HepG2 (cell line): Measurements from ENCODE around the gene CENPO. TPM values are rescaled to one million over a fixed set of nuclear protein-coding genes. Genes with fewer than 3 reads are reported as not detected.

ENCODE experiments used
- ADNP ChIP-seq: sonication (generic); formaldehyde crosslinking; IDR thresholded peaks from 2 replicates; pipeline ENCODE4 v1.4.0; 2020; ENCODE audit warnings: missing genetic modification reagents
- ATAD3A ChIP-seq: sonication (generic); formaldehyde crosslinking; IDR thresholded peaks from 2 replicates; pipeline ENCODE4 v1.4.0; 2020; ENCODE audit warnings: missing genetic modification reagents
- BORCS8-MEF2B ChIP-seq: sonication (generic); formaldehyde crosslinking; IDR thresholded peaks from 2 replicates; pipeline ENCODE4 v1.8.0; 2022; ENCODE audit warnings: mild to moderate bottlenecking, missing genetic modification reagents
- HMGA1 ChIP-seq: sonication (generic); formaldehyde crosslinking; conservative IDR thresholded peaks from 2 replicates; pipeline ENCODE4 v1.4.0; 2020; ENCODE audit warnings: missing genetic modification reagents
- HOMEZ ChIP-seq: IDR thresholded peaks from 2 replicates; pipeline ENCODE4 v1.6.1; 2016; ENCODE audit warnings: low read depth
- HOXA5 ChIP-seq: sonication (generic); formaldehyde crosslinking; IDR thresholded peaks from 2 replicates; pipeline ENCODE4 v1.4.0; 2020; ENCODE audit warnings: missing genetic modification reagents
- MATR3 ChIP-seq: sonication (generic); formaldehyde crosslinking; IDR thresholded peaks from 2 replicates; pipeline ENCODE4 v1.4.0; 2020; ENCODE audit warnings: missing genetic modification reagents
- MXD1 ChIP-seq: sonication (generic); formaldehyde crosslinking; IDR thresholded peaks from 2 replicates; pipeline ENCODE4 v1.4.0; 2020; ENCODE audit warnings: mild to moderate bottlenecking, missing genetic modification reagents
- PRMT3 ChIP-seq: sonication (generic); formaldehyde crosslinking; IDR thresholded peaks from 2 replicates; pipeline ENCODE4 v1.8.1; 2022; ENCODE audit warnings: low read depth, mild to moderate bottlenecking, moderate library complexity, missing genetic modification reagents, borderline replicate concordance
- RARG ChIP-seq: sonication (generic); formaldehyde crosslinking; IDR thresholded peaks from 2 replicates; pipeline ENCODE4 v1.4.0; 2020; ENCODE audit warnings: low read depth, mild to moderate bottlenecking, missing genetic modification reagents
- RBM39 ChIP-seq: fragments of 200-400 bp; formaldehyde crosslinking; IDR thresholded peaks from one replicate; pipeline ENCODE4 v1.6.1; 2018; ENCODE audit warnings: antibody characterized with exemption, mild to moderate bottlenecking, low read depth, low read length; ENCODE audit not compliant: poor library complexity, severe bottlenecking
- RFX1 ChIP-seq: fragments of 450-650 bp; IDR thresholded peaks from 2 replicates; pipeline ENCODE4 v1.6.1; 2017
- TP53 ChIP-seq: sonication (generic); formaldehyde crosslinking; conservative IDR thresholded peaks from 2 replicates; pipeline ENCODE4 v1.4.0; 2020; ENCODE audit warnings: missing genetic modification reagents
- ZBTB20 ChIP-seq: sonication (generic); formaldehyde crosslinking; IDR thresholded peaks from 2 replicates; pipeline ENCODE4 v1.8.1; 2023; ENCODE audit warnings: missing genetic modification reagents, low read depth, mild to moderate bottlenecking, borderline replicate concordance
- ZBTB3 ChIP-seq: sonication (generic); formaldehyde crosslinking; IDR thresholded peaks from 2 replicates; pipeline ENCODE4 v1.4.0; 2020; ENCODE audit warnings: low read depth, mild to moderate bottlenecking, moderate library complexity, missing genetic modification reagents, borderline replicate concordance
- ZNF121 ChIP-seq: sonication (generic); formaldehyde crosslinking; IDR thresholded peaks from 2 replicates; pipeline ENCODE4 v1.5.0; 2020; ENCODE audit warnings: mild to moderate bottlenecking, missing genetic modification reagents
- ZNF18 ChIP-seq: sonication (generic); formaldehyde crosslinking; IDR thresholded peaks from 2 replicates; pipeline ENCODE4 v1.8.0; 2022; ENCODE audit warnings: mild to moderate bottlenecking, missing genetic modification reagents; ENCODE audit not compliant: insufficient replicate concordance
- ZNF280B ChIP-seq: sonication (generic); formaldehyde crosslinking; IDR thresholded peaks from 2 replicates; pipeline ENCODE4 v1.5.0; 2020; ENCODE audit warnings: missing genetic modification reagents, mild to moderate bottlenecking, borderline replicate concordance
- ZNF296 ChIP-seq: sonication (generic); formaldehyde crosslinking; conservative IDR thresholded peaks from 2 replicates; pipeline ENCODE4 v1.5.0; 2020; ENCODE audit warnings: mild to moderate bottlenecking, missing genetic modification reagents
- ZNF382 ChIP-seq: sonication (generic); formaldehyde crosslinking; IDR thresholded peaks from 2 replicates; pipeline ENCODE4 v1.5.0; 2020; ENCODE audit warnings: missing genetic modification reagents, mild to moderate bottlenecking, borderline replicate concordance
- ZNF777 ChIP-seq: sonication (generic); formaldehyde crosslinking; IDR thresholded peaks from 2 replicates; pipeline ENCODE4 v1.4.0; 2020; ENCODE audit warnings: missing genetic modification reagents
- ZNF883 ChIP-seq: sonication (generic); formaldehyde crosslinking; IDR thresholded peaks from 2 replicates; pipeline ENCODE4 v1.5.1; 2020; ENCODE audit warnings: mild to moderate bottlenecking, missing genetic modification reagents; ENCODE audit errors: not compliant biosample characterization
- ZSCAN9 ChIP-seq: IDR thresholded peaks from 2 replicates; pipeline ENCODE4 v1.6.1; 2016; ENCODE audit warnings: borderline replicate concordance
- ZZZ3 ChIP-seq: sonication (generic); formaldehyde crosslinking; IDR thresholded peaks from 2 replicates; pipeline ENCODE4 v1.4.0; 2020; ENCODE audit warnings: missing genetic modification reagents, mild to moderate bottlenecking, borderline replicate concordance
- polyA plus RNA-seq, 8 experiments: library from polyadenylated mRNA; depleted of rRNA in 3 of 8; stranded (reverse) in 7 of 8; unstranded in 1 of 8; fragments of >200 nt; fragmentation: Illumina TruSeq in 4 of 8; extraction: Trizol in 4 of 8; gene quantifications; 2 replicates each; pipeline versions ENCODE4 v1.2.1 to v1.2.3, GENCODE V29; 2011 to 2016; ENCODE audit warnings: low read depth in 4 of 8, missing spikeins in 1 of 8, mixed read lengths in 1 of 8; ENCODE audit not compliant: insufficient read depth in 1 of 8
- total RNA-seq, 5 experiments: library from RNA; depleted of rRNA; stranded (reverse); fragments of >200 nt; fragmentation: Illumina TruSeq; extraction: Trizol; gene quantifications; 2 replicates each; pipeline ENCODE4 v1.2.3, GENCODE V29; 2016; ENCODE audit warnings: low read depth in 1 of 5

Gene CENPO
- total and polyA plus RNA-seq, 2 of the 13 experiments (the other 11 are each of a cell fraction or from before 2014, with no cell fraction given), result 19.7 to 35.5 TPM

GRCh38 chr2:24793761-24794435 is 673 bp downstream of the CENPO start (continued):
- no peak for TF ChIP-seq RARG (CRISPR knock-in tag)
- TF ChIP-seq HOMEZ, result no peak
- TF ChIP-seq ZNF18 (CRISPR knock-in tag), result peak; percentile 34
- no peak for TF ChIP-seq HMGA1 (CRISPR knock-in tag)
- TF ChIP-seq PRMT3, result no peak
- no peak for TF ChIP-seq ZNF382 (CRISPR knock-in tag)
- no peak for TF ChIP-seq ZBTB3 (CRISPR knock-in tag)
- no peak for TF ChIP-seq ZBTB20 (CRISPR knock-in tag)
- no peak for TF ChIP-seq ZNF121 (CRISPR knock-in tag)
- no peak for TF ChIP-seq TP53 (CRISPR knock-in tag)
- TF ChIP-seq HOXA5 (CRISPR knock-in tag), result no peak
- TF ChIP-seq ZNF296 (CRISPR knock-in tag), result 0 out of 2 replicates have a peak, but pooled peaks have one; percentile 59
- no peak for TF ChIP-seq RBM39
- no peak for TF ChIP-seq MATR3 (CRISPR knock-in tag)
- TF ChIP-seq ZZZ3 (CRISPR knock-in tag), result no peak
- no peak for TF ChIP-seq ATAD3A (CRISPR knock-in tag)
- no peak for TF ChIP-seq MXD1 (CRISPR knock-in tag)
- TF ChIP-seq ZNF883 (CRISPR knock-in tag), result peak; percentile 15
- TF ChIP-seq ZSCAN9 (CRISPR knock-in tag), result no peak
- peak; percentile 61; the same call in 1 of the 2 replicates for TF ChIP-seq RFX1
- TF ChIP-seq ZNF777 (CRISPR knock-in tag), result no peak
- no peak; the same call in 1 of the 2 replicates for TF ChIP-seq ZNF280B (CRISPR knock-in tag)
- no peak for TF ChIP-seq ADNP (CRISPR knock-in tag)
- no peak for TF ChIP-seq BORCS8-MEF2B (CRISPR knock-in tag)
